ENCODE results near the gene CYP24A1. TPM values are rescaled to one million over a fixed set of nuclear protein-coding genes. Genes with fewer than 3 reads are reported as not detected.

The CYP24A1 gene
- total and polyA plus RNA-seq, 2 of the 13 experiments (the other 11 are each of a cell fraction or from before 2014, with no cell fraction given): 9.4 to 32.7 TPM

DNA sequence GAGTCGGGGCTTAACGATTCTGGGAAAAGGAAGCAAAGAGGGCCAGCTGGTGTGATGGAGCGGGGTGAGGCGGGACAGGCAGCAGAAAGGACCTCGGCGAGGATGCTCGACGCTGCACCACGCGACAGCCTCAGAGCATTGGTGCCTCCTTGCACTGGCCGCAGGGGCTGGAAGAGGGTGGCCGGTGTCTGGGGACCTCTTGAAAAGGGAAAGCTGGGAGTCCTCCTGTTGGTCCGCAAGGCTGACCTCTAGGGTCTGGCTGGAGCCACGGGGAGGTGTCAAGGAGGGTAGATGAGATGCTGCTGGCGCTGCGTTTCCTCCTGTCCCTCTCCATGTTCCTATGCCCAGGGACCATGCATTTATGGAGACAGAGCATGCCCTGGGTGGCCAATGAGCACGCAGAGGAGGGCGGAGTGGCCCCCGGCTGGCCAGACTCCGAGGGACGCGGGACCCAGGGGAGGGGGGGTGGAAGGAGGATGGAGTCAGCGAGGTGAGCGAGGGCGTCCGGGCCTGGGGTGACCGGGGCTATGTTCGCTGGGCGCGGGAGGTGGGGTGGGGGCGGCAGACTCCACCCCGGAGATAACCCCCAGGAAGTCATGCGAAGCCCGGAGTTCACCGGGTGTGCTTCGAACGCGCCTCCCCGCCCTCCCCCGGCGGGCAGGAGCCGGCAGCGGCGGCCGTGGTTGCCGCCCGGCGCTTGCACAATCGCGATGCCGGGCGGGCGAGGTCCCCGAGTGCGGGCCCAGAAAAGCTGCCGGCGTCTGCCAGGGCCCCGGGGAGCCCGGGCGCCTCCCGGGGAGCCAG lies at the start of gene CYP24A1 (continued):
- TF ChIP-seq, protein P1, sequence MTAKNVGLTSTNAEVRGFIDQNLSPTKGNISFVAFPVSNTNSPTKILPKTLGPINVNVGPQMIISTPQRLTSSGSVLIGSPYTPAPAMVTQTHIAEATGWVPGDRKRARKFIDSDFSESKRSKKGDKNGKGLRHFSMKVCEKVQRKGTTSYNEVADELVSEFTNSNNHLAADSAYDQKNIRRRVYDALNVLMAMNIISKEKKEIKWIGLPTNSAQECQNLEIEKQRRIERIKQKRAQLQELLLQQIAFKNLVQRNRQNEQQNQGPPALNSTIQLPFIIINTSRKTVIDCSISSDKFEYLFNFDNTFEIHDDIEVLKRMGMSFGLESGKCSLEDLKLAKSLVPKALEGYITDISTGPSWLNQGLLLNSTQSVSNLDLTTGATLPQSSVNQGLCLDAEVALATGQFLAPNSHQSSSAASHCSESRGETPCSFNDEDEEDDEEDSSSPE (CRISPR knock-in tag; IDR thresholded peaks at IDR 0.05): peak; percentile 57; the same call in 1 of the 2 replicates
- TF ChIP-seq POGZ (CRISPR knock-in tag; IDR thresholded peaks at IDR 0.05) (0 out of 2 replicates have a peak, but pooled peaks have one; percentile 14), ZMYM4 (CRISPR knock-in tag; IDR thresholded peaks at IDR 0.05) (no peak; the same call in 1 of the 2 replicates), MED8 (CRISPR knock-in tag; IDR thresholded peaks at IDR 0.05; ENCODE audit: insufficient replicate concordance) (peak; percentile 21), ZNF878 (CRISPR knock-in tag; IDR thresholded peaks at IDR 0.05) (0 out of 2 replicates have a peak, but pooled peaks have one; percentile 62), KLF9 (CRISPR knock-in tag; IDR thresholded peaks at IDR 0.05; ENCODE audit: low read depth) (no peak), ZMAT3 (CRISPR knock-in tag; conservative IDR thresholded peaks at IDR 0.05) (peak; percentile 69; the same call in 1 of the 2 replicates), KLF11 (CRISPR knock-in tag; IDR thresholded peaks at IDR 0.05) (no peak), RBFOX2 (IDR thresholded peaks at IDR 0.05; ENCODE audit: low read depth, low read length) (0 out of 2 replicates have a peak, but pooled peaks have one; percentile 34)
- TF ChIP-seq, protein P2, sequence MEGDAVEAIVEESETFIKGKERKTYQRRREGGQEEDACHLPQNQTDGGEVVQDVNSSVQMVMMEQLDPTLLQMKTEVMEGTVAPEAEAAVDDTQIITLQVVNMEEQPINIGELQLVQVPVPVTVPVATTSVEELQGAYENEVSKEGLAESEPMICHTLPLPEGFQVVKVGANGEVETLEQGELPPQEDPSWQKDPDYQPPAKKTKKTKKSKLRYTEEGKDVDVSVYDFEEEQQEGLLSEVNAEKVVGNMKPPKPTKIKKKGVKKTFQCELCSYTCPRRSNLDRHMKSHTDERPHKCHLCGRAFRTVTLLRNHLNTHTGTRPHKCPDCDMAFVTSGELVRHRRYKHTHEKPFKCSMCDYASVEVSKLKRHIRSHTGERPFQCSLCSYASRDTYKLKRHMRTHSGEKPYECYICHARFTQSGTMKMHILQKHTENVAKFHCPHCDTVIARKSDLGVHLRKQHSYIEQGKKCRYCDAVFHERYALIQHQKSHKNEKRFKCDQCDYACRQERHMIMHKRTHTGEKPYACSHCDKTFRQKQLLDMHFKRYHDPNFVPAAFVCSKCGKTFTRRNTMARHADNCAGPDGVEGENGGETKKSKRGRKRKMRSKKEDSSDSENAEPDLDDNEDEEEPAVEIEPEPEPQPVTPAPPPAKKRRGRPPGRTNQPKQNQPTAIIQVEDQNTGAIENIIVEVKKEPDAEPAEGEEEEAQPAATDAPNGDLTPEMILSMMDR (CRISPR knock-in tag; IDR thresholded peaks at IDR 0.05): peak; percentile 9; the same call in 1 of the 2 replicates
- TF ChIP-seq, protein P3, sequence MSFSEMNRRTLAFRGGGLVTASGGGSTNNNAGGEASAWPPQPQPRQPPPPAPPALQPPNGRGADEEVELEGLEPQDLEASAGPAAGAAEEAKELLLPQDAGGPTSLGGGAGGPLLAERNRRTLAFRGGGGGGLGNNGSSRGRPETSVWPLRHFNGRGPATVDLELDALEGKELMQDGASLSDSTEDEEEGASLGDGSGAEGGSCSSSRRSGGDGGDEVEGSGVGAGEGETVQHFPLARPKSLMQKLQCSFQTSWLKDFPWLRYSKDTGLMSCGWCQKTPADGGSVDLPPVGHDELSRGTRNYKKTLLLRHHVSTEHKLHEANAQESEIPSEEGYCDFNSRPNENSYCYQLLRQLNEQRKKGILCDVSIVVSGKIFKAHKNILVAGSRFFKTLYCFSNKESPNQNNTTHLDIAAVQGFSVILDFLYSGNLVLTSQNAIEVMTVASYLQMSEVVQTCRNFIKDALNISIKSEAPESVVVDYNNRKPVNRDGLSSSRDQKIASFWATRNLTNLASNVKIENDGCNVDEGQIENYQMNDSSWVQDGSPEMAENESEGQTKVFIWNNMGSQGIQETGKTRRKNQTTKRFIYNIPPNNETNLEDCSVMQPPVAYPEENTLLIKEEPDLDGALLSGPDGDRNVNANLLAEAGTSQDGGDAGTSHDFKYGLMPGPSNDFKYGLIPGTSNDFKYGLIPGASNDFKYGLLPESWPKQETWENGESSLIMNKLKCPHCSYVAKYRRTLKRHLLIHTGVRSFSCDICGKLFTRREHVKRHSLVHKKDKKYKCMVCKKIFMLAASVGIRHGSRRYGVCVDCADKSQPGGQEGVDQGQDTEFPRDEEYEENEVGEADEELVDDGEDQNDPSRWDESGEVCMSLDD (CRISPR knock-in tag; IDR thresholded peaks at IDR 0.05; ENCODE audit: borderline replicate concordance): peak; percentile 65; the same call in 1 of the 2 replicates
- TF ChIP-seq, protein P4, sequence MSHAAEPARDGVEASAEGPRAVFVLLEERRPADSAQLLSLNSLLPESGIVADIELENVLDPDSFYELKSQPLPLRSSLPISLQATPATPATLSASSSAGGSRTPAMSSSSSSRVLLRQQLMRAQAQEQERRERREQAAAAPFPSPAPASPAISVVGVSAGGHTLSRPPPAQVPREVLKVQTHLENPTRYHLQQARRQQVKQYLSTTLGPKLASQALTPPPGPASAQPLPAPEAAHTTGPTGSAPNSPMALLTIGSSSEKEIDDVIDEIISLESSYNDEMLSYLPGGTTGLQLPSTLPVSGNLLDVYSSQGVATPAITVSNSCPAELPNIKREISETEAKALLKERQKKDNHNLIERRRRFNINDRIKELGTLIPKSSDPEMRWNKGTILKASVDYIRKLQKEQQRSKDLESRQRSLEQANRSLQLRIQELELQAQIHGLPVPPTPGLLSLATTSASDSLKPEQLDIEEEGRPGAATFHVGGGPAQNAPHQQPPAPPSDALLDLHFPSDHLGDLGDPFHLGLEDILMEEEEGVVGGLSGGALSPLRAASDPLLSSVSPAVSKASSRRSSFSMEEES (CRISPR knock-in tag; IDR thresholded peaks at IDR 0.05): peak; percentile 12; the same call in 1 of the 2 replicates
- TF ChIP-seq, protein P5, sequence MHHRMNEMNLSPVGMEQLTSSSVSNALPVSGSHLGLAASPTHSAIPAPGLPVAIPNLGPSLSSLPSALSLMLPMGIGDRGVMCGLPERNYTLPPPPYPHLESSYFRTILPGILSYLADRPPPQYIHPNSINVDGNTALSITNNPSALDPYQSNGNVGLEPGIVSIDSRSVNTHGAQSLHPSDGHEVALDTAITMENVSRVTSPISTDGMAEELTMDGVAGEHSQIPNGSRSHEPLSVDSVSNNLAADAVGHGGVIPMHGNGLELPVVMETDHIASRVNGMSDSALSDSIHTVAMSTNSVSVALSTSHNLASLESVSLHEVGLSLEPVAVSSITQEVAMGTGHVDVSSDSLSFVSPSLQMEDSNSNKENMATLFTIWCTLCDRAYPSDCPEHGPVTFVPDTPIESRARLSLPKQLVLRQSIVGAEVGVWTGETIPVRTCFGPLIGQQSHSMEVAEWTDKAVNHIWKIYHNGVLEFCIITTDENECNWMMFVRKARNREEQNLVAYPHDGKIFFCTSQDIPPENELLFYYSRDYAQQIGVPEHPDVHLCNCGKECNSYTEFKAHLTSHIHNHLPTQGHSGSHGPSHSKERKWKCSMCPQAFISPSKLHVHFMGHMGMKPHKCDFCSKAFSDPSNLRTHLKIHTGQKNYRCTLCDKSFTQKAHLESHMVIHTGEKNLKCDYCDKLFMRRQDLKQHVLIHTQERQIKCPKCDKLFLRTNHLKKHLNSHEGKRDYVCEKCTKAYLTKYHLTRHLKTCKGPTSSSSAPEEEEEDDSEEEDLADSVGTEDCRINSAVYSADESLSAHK (CRISPR knock-in tag; IDR thresholded peaks at IDR 0.05; ENCODE audit: borderline replicate concordance): no peak
- TF ChIP-seq, protein P6, sequence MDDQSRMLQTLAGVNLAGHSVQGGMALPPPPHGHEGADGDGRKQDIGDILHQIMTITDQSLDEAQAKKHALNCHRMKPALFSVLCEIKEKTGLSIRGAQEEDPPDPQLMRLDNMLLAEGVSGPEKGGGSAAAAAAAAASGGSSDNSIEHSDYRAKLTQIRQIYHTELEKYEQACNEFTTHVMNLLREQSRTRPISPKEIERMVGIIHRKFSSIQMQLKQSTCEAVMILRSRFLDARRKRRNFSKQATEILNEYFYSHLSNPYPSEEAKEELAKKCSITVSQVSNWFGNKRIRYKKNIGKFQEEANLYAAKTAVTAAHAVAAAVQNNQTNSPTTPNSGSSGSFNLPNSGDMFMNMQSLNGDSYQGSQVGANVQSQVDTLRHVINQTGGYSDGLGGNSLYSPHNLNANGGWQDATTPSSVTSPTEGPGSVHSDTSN (CRISPR knock-in tag; IDR thresholded peaks at IDR 0.05; ENCODE audit: borderline replicate concordance): 0 out of 2 replicates have a peak, but pooled peaks have one; percentile 36
